Activated T-cell treated with anti-CD3 and anti-CD28 coated beads, Interleukin-2, amount 50 U/mL, for 1 hour (primary cell): Measurements from ENCODE around the gene NFAM1.

Experiments
- DNase-seq: peaks from one replicate; pipeline ENCODE4 v3.0.0-alpha.2; 2020

Gene NFAM1, protein sequence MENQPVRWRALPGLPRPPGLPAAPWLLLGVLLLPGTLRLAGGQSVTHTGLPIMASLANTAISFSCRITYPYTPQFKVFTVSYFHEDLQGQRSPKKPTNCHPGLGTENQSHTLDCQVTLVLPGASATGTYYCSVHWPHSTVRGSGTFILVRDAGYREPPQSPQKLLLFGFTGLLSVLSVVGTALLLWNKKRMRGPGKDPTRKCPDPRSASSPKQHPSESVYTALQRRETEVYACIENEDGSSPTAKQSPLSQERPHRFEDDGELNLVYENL

DNA sequence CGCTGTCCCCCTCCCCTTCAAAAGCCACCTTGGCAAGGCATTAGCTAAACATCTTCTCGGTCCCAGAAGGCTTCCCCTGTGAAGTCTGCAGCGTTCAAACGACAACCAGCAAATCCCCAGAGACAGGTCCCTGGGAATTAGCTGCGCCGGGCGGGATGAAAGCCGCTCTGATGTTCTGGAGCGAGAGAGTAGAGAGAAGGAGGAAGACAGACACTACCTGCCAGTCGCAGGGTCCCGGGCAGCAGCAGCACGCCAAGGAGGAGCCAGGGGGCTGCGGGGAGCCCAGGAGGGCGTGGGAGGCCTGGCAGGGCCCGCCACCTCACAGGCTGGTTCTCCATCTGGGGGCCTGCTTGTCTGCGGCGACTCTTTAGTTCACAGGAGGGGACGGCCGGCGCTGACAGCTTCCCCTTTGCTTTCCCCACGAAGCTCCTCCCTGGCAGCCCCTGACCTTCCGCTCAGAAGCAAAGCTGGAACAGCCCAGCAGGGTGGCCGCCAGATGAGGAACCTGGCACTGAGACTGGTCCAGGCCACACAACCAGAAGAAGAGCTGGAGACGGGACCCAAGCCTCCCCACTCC is at the start of gene NFAM1:
Gene NFAM1, minus strand, starts transcription at position 384 of the 577 bp plus-strand sequence. Its CDS starts 46 bp downstream, at position 338.
- no peak for DNase-seq

DNA sequence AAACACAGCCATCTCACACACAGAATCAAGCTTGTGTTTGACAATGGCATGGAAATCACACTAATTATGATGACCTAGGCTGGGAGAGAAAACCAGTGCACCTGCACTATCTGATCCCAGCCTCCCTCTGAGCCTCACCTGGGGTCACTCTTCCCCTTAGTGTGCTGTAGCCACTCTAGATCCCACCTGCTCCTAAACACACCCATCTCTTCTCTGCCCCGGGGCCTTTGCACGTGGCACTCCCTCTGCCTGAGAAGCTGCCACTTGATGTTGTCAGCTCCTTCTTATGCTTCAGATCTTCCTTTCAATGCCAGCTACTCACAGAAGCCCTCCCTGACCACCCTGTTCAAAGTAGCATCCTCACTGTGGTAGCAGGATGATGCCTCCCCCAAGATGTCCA is 42.9 kb upstream of the NFAM1 start:
- DNase-seq: no peak

DNA sequence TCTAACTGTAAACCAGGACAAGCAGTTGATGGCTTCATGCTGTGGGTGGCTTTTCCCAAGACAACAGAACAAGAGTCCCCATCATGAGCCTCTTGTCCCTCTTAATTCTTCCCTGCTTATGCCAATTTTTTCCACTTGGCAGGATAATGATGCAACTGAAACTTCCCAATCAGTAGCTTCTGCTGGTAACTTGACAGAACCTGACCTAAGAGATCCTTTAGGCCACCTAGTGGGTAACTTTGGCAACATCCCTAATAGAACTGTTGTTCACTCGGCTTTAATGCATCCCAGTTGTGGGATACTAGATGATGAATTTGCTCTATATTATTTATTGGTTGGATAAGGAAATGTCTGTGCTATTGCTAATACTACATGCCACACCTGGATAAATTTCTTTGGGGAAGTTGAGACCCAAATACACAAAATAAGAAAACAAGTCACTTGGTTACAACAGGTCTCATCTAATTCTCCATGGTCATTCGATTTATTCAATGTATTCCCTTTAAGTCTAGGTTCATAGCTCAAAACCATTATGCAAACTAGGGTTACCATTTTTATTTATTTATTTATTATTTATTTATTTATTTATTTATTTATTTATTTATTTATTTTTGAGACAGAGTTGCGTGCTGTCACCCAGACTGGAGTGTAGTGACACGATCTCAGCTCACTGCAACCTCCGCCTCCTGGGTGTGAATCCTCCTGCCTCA is 41.4 kb upstream of the NFAM1 start:
- no peak for DNase-seq

DNA sequence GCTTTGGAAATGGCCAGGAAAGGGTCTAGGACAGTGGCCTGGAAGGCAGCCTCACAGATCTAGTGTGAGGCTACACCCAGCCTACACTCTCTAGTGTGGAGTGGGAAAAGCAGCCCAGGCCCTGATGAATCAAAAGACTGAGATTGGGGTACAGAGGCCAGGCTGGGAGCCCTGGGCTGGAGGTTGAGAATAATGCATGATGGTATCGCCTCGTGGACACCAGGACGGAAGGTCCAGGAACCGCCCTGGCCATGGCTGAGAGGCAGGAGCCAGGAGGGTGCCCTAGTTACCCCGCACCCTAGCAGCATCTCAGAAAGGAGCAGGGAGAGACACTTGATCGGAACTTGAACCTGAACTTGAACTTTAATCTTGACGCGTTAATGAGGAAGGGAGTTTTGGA is 40.5 kb upstream of the NFAM1 start:
- no peak for DNase-seq

DNA sequence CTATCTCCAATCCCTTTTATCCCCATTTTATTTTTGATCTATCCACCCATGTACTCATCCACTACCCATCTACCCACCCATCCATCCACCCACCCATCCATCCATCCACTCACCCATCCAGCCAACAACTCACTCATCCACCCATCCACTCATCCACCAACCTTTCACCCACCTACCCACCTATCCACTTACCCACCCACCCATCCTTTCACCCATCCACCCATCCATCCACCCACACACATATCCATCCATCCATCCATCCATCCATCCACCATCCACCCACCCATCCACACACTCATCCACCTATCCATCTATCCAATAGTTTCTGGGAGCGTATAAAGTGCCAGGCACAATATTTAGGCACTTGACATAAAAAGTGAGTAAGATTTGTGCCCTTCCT is 39.2 kb upstream of the NFAM1 start:
- DNase-seq: no peak

DNA sequence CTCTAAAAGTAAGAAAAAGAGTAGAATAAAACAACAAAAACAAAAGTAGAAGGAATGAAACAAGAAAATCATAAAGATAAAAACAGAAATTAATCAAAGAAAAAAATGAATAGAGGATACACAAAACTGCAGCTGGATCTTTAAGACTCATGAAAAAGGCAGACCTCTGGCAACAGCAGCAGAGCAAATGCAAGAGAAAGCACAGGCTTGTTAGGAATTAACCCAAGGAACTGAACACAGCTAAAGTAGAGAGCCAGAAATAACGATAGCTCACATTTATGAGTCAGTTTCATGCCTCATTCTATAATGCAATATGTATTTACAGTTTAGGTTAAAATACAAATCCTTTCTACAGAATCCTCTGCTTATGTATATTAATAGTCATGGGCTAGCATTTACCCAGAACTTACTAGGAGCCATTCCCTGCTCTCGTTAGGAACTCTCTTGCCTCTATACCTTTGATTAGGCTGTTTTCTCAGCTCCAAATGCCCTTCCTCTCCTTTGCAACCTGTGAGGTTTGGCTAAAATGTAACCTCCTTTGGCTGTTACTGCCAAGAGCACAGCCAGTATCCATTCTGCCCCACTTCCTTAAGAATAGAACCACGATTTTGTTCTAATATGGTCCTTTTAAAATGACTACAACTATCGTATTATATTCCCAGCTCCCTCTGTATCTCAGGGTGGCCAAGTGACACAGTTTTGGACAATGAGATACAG is 38.3 kb upstream of the NFAM1 start:
- DNase-seq: no peak

DNA sequence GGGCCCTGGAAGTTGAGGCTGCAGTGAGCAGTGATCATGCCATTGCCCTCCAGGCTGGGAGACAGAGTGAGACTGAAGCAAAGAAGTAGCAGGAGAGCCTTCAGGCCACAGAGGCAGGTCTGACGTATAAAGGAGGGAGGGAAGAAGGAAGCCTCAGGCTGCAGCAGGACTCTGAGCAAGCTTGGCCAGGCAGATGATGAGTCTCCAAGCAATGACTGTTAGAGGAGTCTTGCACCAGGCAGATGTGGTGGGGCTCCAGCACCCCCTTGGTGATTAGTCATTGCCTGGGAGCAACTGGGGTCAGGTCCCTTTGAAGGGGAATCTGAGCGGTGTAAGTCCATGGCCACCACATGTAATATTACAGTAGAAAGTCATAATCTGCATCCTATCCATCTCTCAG is 36.6 kb upstream of the NFAM1 start:
- DNase-seq: no peak

DNA sequence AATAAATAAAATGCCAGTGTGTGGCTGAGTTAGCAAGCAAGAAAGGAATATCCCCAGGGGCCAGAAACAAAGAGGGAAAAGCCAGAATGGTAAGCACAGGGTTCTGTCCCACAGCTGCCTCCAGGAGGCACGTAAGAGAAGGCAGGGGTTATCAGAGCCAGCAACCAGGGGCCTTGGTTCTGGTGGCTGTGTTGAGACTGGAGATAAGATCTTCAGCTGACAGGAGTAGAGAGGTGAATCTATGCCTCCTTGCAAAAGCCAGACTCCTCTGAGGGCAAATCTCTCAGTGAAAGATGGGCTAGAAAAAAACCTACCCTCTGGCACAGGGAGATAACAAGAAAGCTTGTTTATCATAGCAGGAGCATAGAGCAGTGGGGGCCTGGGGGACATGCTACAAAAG is 29.8 kb upstream of the NFAM1 start:
- DNase-seq: no peak

DNA sequence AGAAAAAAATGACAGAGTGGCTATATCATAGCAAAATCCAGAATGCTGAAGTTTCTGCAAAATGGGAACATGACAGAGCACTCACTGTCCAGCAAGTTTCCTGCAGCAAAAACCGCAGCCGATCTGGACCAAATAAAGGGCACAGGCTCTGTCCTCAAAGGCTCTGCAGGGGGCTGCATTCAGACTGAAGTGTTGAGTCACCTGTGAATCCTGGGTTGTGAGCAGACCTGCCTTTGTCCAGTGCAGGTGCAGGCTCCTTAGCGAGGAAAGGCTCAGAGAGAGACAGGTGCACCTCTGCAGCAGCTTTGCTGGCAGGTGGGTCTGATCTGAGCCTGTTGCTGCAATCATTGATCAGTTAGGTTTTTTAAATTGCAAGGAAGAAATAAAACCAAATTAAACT is 29.3 kb upstream of the NFAM1 start:
- DNase-seq: no peak

DNA sequence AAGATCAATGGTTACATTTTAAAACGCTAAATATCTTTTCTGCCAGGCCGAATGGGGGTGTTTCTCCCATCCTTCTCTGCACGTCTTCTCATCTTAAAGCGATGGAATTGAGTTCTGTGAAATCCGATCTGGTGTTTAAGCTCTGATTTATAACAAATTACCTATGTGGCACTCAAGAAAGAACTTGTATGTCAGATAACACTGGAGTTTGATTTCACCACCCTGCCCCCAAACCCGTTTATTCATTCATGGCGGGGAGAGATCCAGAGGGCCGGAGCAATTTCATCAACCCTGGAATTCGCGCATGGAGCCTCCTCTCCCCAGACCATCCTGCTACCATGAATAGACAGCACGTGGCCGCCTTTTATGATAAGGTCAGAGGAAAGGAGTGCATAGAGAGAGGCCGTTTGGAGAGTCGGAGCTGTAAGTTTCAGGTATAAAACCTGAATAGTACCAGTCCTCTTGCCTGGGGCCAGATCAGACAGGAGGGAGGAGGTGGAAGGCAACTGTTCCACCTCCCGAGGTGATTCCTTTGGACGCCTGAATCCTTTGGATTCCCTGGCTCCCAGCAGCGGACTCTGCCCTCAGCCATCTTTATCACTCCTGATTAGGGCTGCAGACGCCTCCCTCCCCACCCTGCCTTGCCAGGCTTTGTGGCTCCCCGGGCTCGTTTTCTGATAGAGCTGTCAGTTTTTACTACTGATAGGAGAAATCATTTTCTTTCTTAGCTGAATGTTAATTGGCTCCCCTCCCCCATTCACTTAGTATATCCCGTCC is 27.3 kb upstream of the NFAM1 start:
- DNase-seq: no peak

DNA sequence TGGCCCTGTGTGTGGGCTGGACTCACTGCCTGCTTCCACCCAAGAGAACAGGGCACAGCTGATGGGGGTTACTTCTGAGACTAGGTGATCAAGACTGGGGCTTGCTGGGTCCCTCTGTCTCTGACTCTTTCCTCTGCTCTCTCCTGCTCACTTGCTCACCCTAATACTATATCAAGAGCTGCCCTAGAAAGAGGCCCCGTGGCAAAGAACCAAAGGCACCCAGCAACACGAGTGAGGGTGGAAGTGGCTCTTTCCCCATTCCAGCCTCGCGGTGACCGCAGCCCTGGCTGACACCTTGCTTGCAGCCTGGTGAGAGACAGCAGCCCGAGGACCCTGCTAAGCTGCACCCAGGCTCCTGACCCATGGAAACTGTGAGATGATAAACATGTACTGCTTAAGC is 20.7 kb upstream of the NFAM1 start:
- DNase-seq: no peak

DNA sequence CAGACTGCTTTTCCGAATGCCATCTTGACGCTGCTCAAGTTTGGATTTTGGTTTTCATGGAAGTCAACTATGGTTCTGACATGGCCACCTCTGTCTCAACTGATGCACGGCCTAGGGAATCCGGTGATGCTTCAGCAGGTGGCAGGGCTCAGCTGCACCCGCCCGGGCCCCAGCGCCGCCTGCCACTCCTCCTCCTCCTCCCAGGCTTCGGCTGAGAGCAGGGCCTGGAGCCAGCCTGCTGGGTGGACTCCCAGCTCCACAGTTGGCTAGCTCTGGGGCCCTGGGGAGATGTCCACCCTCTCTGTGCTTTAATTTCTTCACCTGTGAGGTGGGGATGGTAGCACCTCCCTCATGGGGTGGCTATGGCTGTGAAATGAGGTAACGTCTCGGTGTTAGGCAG is 20.3 kb upstream of the NFAM1 start:
- no peak for DNase-seq

DNA sequence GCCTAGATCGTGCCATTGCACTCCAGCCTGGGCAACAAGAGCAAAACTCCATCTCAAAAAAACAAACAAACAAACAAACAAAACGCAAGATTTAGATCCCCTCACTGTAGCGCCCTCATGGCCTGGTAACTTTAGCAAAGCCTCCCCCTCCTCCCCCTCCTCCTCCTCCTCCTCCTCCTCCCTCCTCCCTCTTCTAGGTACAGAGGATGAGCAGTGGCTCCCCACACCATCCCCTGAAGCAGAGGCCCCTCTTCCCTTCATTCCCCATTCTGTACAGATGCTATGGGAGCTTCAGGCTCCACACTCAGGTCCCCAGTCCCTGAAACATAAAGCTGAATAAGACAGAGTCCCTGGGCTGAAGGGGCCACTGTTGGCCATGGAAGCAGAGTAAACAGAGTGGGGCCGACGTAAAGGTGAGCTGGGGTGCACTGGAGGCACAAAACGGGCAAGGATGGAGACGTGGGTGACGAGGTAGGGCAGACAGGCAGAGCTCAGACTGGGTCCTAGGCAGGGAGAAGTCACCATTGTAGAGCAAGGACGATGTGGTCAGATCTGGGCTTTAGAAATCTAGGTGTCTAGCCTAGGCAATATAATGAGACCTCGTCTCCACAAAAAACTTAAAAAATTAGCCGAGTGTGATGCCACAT is 19.4 kb upstream of the NFAM1 start:
- no peak for DNase-seq

DNA sequence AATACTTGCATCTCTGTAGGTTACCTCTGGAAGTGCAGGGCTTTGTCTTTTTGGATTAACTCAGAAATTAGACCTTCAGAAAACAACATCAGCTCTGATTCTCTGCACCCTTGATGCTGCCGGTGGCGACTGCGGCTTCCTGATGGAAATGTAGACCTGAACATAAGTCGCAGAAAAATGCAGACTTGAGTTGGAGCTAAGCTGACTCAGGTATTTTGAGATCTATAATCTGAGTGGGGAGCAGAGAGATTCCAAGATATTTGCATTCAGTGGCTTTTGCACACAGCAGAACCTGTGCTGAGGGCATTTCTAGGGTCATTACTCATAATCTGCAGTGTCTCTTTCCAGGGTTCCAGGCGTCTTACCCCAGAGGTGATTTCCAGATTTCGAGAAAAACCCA is 18.7 kb upstream of the NFAM1 start:
- no peak for DNase-seq

DNA sequence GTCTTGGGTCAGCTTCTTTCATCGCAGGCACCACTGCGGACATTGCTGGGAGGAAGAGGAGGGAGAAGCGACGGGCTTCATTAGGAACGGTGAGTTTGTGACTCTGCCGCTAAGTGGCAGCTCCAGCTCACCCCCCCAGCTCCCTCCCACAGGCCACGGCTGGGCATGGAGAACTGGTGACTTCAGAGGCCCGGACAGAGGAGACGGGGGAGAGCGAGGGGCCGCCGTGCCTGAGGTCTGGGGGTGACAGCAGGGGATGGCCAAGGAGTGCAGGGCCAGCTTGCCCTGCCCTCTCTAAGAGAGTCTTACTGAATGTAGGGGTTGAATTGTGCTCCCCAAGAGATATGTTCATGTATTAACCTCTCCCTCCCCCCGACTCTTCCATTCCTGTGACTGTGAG is 13.9 kb upstream of the NFAM1 start:
- no peak for DNase-seq

DNA sequence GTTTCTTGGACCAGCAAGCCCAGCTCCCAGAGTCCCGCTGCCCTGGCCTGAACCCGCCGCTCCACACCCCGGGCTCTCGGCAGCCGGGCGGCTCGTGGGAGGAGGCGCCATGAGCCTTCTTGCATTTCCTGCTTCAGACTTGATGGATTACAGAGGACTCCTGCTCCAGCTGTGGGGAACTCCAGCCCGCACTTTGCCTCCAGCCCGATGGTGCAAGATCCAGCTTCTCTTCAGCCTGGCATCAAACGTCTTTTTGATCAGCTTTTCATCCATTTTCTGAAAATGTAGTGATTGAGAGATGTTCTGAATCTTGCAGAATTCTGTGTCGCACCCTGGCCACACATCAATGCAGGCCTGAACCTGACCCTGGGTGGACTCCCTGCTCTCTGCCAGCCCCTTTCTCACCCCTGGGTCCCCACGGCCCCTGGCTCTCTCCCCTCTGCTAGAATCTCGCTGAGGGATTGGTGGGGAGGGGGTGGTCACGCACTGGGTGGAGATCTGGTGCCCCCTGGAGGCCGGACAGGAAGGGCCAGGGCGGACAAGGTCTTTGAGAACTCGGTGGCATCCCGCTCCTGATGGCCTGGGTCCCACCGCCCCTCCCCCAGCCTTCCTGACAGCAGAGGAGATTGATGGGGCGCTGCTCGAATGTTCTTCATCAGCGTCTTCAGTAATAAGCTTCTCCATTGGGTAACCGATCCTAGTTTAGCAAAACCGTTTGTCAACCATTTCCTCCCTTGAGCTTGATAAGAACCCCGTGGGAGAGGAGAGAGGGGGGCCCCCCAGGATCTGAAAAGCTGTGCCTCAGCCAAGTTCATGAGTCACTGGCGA is 12.1 kb upstream of the NFAM1 start:
- peak; percentile 88 for DNase-seq

DNA sequence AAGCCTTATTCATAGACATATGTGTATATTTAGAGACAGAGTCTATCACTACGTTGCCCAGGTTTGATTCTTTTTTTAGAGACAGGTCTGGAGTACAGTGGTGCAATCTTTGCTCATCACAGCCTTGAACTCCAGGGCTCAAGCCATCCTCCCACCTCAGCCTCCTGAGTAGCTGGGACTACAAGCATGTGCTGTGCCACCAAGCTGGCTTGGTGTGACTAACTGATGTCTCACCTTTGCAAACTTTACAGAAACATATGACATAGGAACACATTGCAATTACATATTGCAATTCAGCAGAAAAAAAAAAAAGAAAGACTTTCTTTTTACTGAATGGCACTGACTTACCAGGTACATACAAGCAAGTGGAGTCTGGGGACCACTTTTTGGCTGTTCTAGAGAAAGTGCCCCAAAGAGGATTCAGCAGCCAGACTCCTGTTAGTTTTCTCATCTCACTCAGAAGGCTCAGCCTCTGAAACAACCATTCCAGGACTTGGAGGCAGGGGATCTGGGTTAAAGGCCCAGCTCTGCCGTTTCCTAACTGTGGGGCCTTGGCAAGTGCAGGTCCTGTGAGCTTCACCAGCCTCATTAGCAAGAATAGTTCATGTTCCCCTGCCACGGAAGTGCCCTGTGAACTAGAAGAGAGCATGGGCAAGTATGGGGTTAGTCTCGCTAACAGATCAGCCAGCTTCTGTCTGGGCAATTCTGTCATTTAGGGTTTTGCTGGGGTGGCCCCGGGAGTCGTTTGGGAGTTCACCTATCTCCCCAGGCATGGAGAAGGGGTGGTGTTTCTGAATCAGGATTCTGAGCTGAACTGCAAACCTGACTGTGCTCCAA is 11.3 kb upstream of the NFAM1 start:
- no peak for DNase-seq

DNA sequence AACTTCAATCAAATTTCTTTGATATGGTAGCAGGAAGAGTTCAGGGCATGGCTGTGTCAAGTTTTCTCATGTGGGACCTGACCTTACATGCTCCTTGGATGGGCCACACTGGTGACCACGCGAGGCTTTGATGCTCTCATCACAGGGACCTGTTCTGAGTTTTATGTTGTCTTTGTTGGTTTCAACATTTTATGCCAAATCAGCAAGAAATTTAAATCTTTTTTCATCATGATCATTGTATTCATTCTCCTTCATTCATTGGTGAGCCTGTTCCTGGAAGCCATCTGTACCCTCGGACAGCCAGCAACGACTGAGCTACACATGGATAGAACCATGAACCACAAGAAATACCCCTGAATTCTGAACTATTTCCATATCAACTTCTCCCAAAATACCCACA is 10.5 kb upstream of the NFAM1 start:
- no peak for DNase-seq

DNA sequence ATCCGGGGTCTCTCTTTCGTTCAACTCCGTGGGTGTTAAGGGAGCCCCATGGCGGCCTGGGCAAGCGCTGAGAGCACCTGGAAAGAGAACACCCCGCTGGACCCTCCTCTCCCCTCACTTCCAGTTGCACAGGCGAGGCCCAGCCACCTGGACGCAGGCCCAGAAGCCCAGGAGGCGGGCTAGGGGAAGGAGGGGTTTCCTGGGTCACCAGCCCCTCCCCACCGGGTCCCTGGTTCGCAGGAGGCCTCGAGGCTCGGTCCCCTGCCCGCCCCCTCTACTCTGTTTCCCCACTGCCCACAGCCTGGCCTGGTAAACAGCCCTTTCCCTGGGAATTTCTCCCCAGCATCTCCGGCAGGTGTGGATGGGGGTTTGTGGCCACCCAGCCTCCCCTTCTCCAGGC is 8.5 kb upstream of the NFAM1 start:
- DNase-seq: no peak

DNA sequence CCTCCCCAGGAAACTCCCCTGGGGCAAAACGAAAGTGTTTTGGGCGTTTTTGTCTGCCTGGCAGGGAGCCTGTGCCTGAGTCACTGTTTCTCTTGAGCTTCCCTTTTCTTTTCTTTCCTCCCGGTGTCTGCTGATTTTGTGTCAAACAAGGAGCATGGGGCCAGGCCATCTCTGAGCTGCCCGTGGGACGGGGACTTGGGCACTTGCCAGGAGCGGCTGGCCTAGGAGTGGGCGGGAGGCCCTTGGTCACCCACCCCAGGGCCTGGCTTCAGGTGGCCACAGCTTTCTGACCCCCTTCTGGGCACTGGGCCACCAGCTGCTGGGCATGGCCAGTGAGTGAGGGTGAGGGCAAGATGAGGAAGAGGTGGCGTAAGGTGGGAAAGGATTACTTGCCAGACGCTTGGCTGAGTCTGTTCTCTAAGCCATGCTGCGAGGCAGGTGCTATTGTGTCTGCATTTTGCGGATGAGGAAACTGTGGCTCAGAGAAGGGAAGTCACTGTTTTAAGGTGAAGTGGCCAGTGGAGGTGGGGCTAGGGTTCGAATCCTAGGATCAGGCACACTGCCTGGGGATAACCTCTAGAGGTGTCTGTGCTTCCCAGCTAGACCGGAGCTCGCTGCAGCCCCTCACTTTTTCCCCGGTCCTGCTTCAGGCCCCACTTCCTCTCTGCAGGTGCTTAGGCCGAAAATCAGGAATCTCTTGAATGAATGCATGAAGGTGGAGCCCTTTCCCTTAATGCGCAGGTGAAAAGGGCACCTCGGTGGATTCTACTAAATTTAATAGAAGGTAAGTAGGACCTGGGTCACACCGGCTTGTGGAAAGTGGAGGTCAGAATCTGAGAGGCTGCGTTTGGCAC is 7.8 kb upstream of the NFAM1 start:
- DNase-seq: no peak
